ENCODE measurements around the gene SLC26A1.

GRCh38 chr4:1017211-1017610 is 24.0 kb upstream of the SLC26A1 start:
- TF ChIP-seq, protein P1, sequence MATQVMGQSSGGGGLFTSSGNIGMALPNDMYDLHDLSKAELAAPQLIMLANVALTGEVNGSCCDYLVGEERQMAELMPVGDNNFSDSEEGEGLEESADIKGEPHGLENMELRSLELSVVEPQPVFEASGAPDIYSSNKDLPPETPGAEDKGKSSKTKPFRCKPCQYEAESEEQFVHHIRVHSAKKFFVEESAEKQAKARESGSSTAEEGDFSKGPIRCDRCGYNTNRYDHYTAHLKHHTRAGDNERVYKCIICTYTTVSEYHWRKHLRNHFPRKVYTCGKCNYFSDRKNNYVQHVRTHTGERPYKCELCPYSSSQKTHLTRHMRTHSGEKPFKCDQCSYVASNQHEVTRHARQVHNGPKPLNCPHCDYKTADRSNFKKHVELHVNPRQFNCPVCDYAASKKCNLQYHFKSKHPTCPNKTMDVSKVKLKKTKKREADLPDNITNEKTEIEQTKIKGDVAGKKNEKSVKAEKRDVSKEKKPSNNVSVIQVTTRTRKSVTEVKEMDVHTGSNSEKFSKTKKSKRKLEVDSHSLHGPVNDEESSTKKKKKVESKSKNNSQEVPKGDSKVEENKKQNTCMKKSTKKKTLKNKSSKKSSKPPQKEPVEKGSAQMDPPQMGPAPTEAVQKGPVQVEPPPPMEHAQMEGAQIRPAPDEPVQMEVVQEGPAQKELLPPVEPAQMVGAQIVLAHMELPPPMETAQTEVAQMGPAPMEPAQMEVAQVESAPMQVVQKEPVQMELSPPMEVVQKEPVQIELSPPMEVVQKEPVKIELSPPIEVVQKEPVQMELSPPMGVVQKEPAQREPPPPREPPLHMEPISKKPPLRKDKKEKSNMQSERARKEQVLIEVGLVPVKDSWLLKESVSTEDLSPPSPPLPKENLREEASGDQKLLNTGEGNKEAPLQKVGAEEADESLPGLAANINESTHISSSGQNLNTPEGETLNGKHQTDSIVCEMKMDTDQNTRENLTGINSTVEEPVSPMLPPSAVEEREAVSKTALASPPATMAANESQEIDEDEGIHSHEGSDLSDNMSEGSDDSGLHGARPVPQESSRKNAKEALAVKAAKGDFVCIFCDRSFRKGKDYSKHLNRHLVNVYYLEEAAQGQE (IDR thresholded peaks at IDR 0.05; ENCODE audit: insufficient read depth in 1 of 2, low read depth in 2 of 2, low read length in 2 of 2) = no peak
- TF ChIP-seq TAF1 (IDR thresholded peaks at IDR 0.05; ENCODE audit: borderline replicate concordance, insufficient read depth, low read length) = no peak

Data from PFSK-1 (cell line).